Measurements from ENCODE around the gene EFHD2.

- TF ChIP-seq CTCF (IDR thresholded peaks at IDR 0.05) (no peak), POLR2A (IDR thresholded peaks at IDR 0.05) (no peak), POLR2AphosphoS5 (IDR thresholded peaks at IDR 0.05) (no peak)
Measured at GRCh38 chr1:15368888-15369287, 40.8 kb upstream of the EFHD2 start.
